ENCODE results near the gene WIPF3. TPM values are rescaled to one million over a fixed set of nuclear protein-coding genes. Genes with fewer than 3 reads are reported as not detected.

Gene WIPF3
- total RNA-seq, 1 experiment from 2014 or later = 0.26 TPM

DNA sequence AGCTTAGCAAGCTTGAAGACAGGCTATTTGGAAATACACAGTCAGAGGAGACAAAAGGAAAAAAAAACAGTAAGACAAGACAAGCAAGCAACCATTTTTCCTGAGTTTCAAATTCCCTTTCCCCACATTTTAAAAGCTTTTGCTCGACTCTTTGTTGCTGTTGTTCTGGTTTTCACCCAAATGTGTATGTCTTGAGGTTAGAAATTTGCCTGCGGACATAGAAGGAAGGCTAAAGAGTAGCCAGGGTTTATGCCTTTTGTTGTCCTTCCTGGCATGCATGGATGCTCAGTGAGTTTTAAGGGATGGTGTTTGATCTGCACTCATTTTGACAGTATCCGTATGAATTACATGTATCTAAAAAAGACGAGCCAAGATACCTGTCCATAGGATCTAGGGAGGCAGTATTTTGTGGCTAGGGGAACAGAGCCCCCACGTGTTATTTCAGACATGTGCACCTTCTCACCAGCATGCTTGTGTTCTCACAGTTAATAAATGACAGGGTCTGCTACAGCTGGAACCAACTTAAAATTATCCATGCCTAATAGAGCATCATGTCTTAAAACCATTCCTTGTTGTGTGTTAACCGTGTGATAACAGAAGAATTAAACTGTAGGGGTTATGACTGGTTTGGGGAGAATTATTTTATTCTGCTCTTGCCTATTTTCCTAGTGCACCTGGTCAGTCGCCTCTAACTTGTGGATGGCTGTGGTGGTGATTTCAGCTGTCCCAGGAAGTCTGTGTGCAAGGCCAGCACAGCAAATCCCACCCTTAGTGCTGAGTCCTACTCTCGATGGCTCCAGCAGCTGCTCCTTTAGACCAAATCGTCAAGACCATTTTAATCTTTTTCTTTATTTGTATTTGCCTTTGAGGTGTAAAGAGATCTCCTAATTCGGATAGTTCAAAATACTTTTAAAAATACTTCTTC is 9.1 kb downstream of the WIPF3 start:
- no peak overlapping the region for H3K27ac ChIP-seq
- DNase-seq = no peak
- CTCF ChIA-PET = interaction anchor here (0.7 kb wide), 1 partner anchor 23 kb away, joined by 6 read pairs; no protein-coding TSS in a partner anchor

DNA sequence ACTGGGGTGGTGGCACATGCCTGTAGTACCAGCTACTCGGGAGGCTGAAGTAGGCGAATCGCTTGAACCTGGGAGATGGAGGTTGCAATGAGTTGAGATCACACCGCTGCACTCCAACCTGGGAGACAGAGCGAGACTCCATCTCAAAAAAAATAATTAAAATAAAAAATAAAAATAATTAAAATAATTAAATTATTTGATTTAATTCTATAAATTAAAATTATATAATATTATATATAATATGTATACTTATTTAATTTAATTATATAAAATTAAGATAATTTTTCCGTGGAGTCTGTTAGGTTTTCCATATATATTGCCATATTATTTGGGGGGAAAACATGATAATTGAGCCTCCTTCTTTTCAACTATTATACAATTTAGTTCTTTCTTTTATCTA is 12.0 kb downstream of the WIPF3 start:
- ChIA-PET CTCF (no interaction called here), POLR2A (ENCODE audit: unreplicated experiment) (no interaction called here)
- Histone ChIP-seq H3K9me3 (ENCODE audit: insufficient read depth, low read depth) (no peaks in the 10 kb centered on the region), H3F3A (ENCODE audit: insufficient read depth, low read depth) (no peaks in the 10 kb centered on the region), H3K27me3 (ENCODE audit: insufficient read depth, low read depth) (peaks cover 9% of the 10 kb centered on the region; the same call in 1 of the 2 replicates), H3K4me1 (replicated peaks; ENCODE audit: insufficient read depth) (no peaks in the 10 kb centered on the region), H2AFZ (no peak overlapping the region), H3K4me2 (no peak overlapping the region), H3K4me3 (no peak overlapping the region), H3K36me3 (ENCODE audit: low read depth) (no peaks in the 10 kb centered on the region), H3K79me2 (ENCODE audit: low read depth) (no peaks in the 10 kb centered on the region), H3K9me2 (ENCODE audit: insufficient read depth) (no peaks in the 10 kb centered on the region; the same call in 1 of the 2 replicates), H3K27ac (no peak overlapping the region), H4K20me1 (ENCODE audit: insufficient read depth) (no peaks in the 10 kb centered on the region)
- no TSS peak for BruUV-seq (replicated peaks)
- no peak for DNase-seq
- intact Hi-C loops (cut with micrococcal nuclease; ENCODE audit: unreplicated experiment) = no loop called here
- no peak for TF ChIP-seq EZH2 (IDR thresholded peaks at IDR 0.05; ENCODE audit: low read depth)
- TF ChIP-seq, protein P1, sequence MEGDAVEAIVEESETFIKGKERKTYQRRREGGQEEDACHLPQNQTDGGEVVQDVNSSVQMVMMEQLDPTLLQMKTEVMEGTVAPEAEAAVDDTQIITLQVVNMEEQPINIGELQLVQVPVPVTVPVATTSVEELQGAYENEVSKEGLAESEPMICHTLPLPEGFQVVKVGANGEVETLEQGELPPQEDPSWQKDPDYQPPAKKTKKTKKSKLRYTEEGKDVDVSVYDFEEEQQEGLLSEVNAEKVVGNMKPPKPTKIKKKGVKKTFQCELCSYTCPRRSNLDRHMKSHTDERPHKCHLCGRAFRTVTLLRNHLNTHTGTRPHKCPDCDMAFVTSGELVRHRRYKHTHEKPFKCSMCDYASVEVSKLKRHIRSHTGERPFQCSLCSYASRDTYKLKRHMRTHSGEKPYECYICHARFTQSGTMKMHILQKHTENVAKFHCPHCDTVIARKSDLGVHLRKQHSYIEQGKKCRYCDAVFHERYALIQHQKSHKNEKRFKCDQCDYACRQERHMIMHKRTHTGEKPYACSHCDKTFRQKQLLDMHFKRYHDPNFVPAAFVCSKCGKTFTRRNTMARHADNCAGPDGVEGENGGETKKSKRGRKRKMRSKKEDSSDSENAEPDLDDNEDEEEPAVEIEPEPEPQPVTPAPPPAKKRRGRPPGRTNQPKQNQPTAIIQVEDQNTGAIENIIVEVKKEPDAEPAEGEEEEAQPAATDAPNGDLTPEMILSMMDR (conservative IDR thresholded peaks at IDR 0.05) = no peak

More for the DNA sequence above, 9.1 kb downstream of the WIPF3 start:
- no peaks in the 10 kb centered on the region for H3F3A ChIP-seq (ENCODE audit: insufficient read depth, low read depth)
- intact Hi-C loops (cut with micrococcal nuclease; ENCODE audit: unreplicated experiment) = no loop called here
- TF ChIP-seq EZH2 (IDR thresholded peaks at IDR 0.05; ENCODE audit: low read depth) = no peak
- TF ChIP-seq, protein P1 (conservative IDR thresholded peaks at IDR 0.05) = no peak
- no TSS peak for BruUV-seq (replicated peaks)
- no peak overlapping the region for H3K4me2 ChIP-seq
- H4K20me1 ChIP-seq (ENCODE audit: insufficient read depth) = no peaks in the 10 kb centered on the region
- H3K27me3 ChIP-seq (ENCODE audit: insufficient read depth, low read depth) = peaks cover 25% of the 10 kb centered on the region; the same call in 1 of the 2 replicates
- no peaks in the 10 kb centered on the region for H3K9me2 ChIP-seq (ENCODE audit: insufficient read depth)
- H3K36me3 ChIP-seq (ENCODE audit: low read depth) = no peaks in the 10 kb centered on the region
- no peaks in the 10 kb centered on the region for H3K79me2 ChIP-seq (ENCODE audit: low read depth)
- H3K9me3 ChIP-seq (ENCODE audit: insufficient read depth, low read depth) = no peaks in the 10 kb centered on the region
- POLR2A ChIA-PET (ENCODE audit: unreplicated experiment) = no interaction called here
- no peak overlapping the region; the same call in 1 of the 2 replicates for H2AFZ ChIP-seq
- H3K4me1 ChIP-seq (replicated peaks; ENCODE audit: insufficient read depth) = no peaks in the 10 kb centered on the region
- no peak overlapping the region for H3K4me3 ChIP-seq

DNA sequence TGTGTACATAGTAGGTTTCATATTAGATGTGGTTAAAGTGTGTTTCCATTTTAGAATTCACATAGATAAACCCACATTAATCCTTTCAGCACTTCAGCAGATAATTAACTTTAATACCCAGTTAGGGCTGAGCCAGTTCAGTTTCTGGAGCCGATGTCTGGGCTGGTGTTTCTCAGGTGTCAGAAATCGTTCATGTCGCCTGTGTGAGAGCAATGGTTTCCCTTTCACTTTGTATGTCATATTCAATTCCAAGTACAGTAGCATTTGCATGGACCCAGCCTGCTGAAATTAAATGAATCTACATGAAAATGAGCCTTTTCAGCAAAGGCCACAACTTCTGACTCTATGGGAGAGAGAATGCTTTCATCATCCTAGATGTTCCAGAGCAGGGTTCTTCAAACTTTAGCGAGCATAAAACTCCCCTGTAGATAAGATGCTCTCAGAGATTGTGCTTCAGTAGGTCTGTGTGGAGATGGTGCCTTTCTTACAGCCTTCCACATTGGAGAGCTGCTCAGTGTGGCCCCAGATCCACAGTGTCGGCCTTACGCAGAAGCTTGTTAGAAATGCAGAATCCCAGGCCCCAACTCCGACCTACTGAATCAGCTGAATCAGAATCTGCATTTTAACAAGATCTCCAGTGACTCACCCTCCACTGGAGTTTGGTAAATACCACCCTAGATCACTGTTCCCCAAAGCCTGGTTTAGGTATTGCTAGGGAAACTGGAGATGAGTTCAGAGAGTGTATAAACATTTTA is 19.6 kb downstream of the WIPF3 start:
- BruUV-seq (replicated peaks) = no TSS peak
- intact Hi-C loops (cut with micrococcal nuclease; ENCODE audit: unreplicated experiment) = no loop called here
- ChIA-PET CTCF (no interaction called here), POLR2A (ENCODE audit: unreplicated experiment) (no interaction called here)
- H3F3A ChIP-seq (ENCODE audit: insufficient read depth, low read depth) = no peaks in the 10 kb centered on the region
- H3K4me3 ChIP-seq = no peak overlapping the region
- H3K9me3 ChIP-seq (ENCODE audit: insufficient read depth, low read depth) = no peaks in the 10 kb centered on the region
- H2AFZ ChIP-seq = no peak overlapping the region
- TF ChIP-seq, protein P1 (conservative IDR thresholded peaks at IDR 0.05) = no peak
- no peak for TF ChIP-seq EZH2 (IDR thresholded peaks at IDR 0.05; ENCODE audit: low read depth)
- no peaks in the 10 kb centered on the region for H4K20me1 ChIP-seq (ENCODE audit: insufficient read depth)
- no peaks in the 10 kb centered on the region for H3K79me2 ChIP-seq (ENCODE audit: low read depth)
- H3K27me3 ChIP-seq (ENCODE audit: insufficient read depth, low read depth) = 0 out of 2 replicates have a peak, but pooled peaks cover 5% of the 10 kb centered on the region
- H3K4me2 ChIP-seq = no peak overlapping the region
- no peak for DNase-seq
- no peaks in the 10 kb centered on the region for H3K4me1 ChIP-seq (replicated peaks; ENCODE audit: insufficient read depth)
- H3K27ac ChIP-seq = no peak overlapping the region
- H3K36me3 ChIP-seq (ENCODE audit: low read depth) = no peaks in the 10 kb centered on the region
- H3K9me2 ChIP-seq (ENCODE audit: insufficient read depth) = no peaks in the 10 kb centered on the region
